ENCODE measurements around the gene ITGA5.

ITGA5 gene

GRCh38 chr12:54459355-54459754 is 40.3 kb upstream of the ITGA5 start:
- no peak for TF ChIP-seq CTCF (IDR thresholded peaks at IDR 0.05; ENCODE audit: low read depth, low read length, missing control alignments)
- peaks cover 7% of the 10 kb centered on the region for H3K27me3 ChIP-seq (replicated peaks)
- in situ Hi-C loops (cut with HindIII; ENCODE audit: low pct_ligation_motif_present, low sequenced_read_pairs), result no loop called here
- DNase-seq, result no peak
- no peaks in the 10 kb centered on the region for H3K36me3 ChIP-seq (replicated peaks)
- H3K4me3 ChIP-seq (ENCODE audit: low read depth, low read length), result no peak overlapping the region
- H3K27ac ChIP-seq, result no peak overlapping the region

- no peak for DNase-seq
- Histone ChIP-seq H3K4me3 (ENCODE audit: low read depth, low read length) (no peak overlapping the region), H3K27ac (no peak overlapping the region), H3K36me3 (replicated peaks) (no peaks in the 10 kb centered on the region), H3K27me3 (replicated peaks) (no peaks in the 10 kb centered on the region)
- no peak for TF ChIP-seq CTCF (IDR thresholded peaks at IDR 0.05; ENCODE audit: low read depth, low read length, missing control alignments)
- in situ Hi-C loops (cut with HindIII; ENCODE audit: low pct_ligation_motif_present, low sequenced_read_pairs), result no loop called here
These were observed 36.8 kb upstream of the ITGA5 start for GRCh38 chr12:54455760-54456469.

GRCh38 chr12:54452628-54453027 is 33.6 kb upstream of the ITGA5 start:
- DNase-seq, result no peak
- no peak overlapping the region for H3K27ac ChIP-seq
- no peak for TF ChIP-seq CTCF (IDR thresholded peaks at IDR 0.05; ENCODE audit: low read depth, low read length, missing control alignments)
- in situ Hi-C loops (cut with HindIII; ENCODE audit: low pct_ligation_motif_present, low sequenced_read_pairs), result no loop called here
- H3K4me3 ChIP-seq (ENCODE audit: low read depth, low read length), result no peak overlapping the region
- no peaks in the 10 kb centered on the region for H3K27me3 ChIP-seq (replicated peaks)
- H3K36me3 ChIP-seq (replicated peaks), result no peaks in the 10 kb centered on the region

- Histone ChIP-seq H3K36me3 (replicated peaks) (no peaks in the 10 kb centered on the region), H3K4me3 (ENCODE audit: low read depth, low read length) (no peak overlapping the region), H3K27me3 (replicated peaks) (no peaks in the 10 kb centered on the region), H3K27ac (no peak overlapping the region)
- DNase-seq, result no peak
- in situ Hi-C loops (cut with HindIII; ENCODE audit: low pct_ligation_motif_present, low sequenced_read_pairs), result no loop called here
- no peak for TF ChIP-seq CTCF (IDR thresholded peaks at IDR 0.05; ENCODE audit: low read depth, low read length, missing control alignments)
These were observed 29.3 kb upstream of the ITGA5 start for GRCh38 chr12:54448344-54448743.

GRCh38 chr12:54447917-54448316 is 28.9 kb upstream of the ITGA5 start:
- TF ChIP-seq CTCF (IDR thresholded peaks at IDR 0.05; ENCODE audit: low read depth, low read length, missing control alignments), result no peak
- in situ Hi-C loops (cut with HindIII; ENCODE audit: low pct_ligation_motif_present, low sequenced_read_pairs), result no loop called here
- no peaks in the 10 kb centered on the region for H3K36me3 ChIP-seq (replicated peaks)
- no peaks in the 10 kb centered on the region for H3K27me3 ChIP-seq (replicated peaks)
- H3K4me3 ChIP-seq (ENCODE audit: low read depth, low read length), result no peak overlapping the region
- DNase-seq, result no peak
- no peak overlapping the region for H3K27ac ChIP-seq

- no peak for DNase-seq
- H3K4me3 ChIP-seq (ENCODE audit: low read depth, low read length), result no peak overlapping the region
- H3K27ac ChIP-seq, result no peak overlapping the region
- in situ Hi-C loops (cut with HindIII; ENCODE audit: low pct_ligation_motif_present, low sequenced_read_pairs), result no loop called here
- no peak for TF ChIP-seq CTCF (IDR thresholded peaks at IDR 0.05; ENCODE audit: low read depth, low read length, missing control alignments)
- peaks cover 2% of the 10 kb centered on the region for H3K27me3 ChIP-seq (replicated peaks)
- no peaks in the 10 kb centered on the region for H3K36me3 ChIP-seq (replicated peaks)
These were observed 25.1 kb upstream of the ITGA5 start for GRCh38 chr12:54444206-54444605.
